Colon (tissue), 2 donors: Measurements from ENCODE around the gene PCSK7.
"Not testable (repeated sequence)": the region's sequence is repeated elsewhere in the genome, so short reads cannot be mapped to it uniquely, and the experiment has no call there.

ENCODE experiments used
- FAIRE-seq: peaks from 2 replicates; lab custom pipeline; 2012; peaks lifted over from hg19 to GRCh38; lab: Jason Lieb, UNC
- donor health status: control.
- donor health status: control.

The PCSK7 gene

DNA sequence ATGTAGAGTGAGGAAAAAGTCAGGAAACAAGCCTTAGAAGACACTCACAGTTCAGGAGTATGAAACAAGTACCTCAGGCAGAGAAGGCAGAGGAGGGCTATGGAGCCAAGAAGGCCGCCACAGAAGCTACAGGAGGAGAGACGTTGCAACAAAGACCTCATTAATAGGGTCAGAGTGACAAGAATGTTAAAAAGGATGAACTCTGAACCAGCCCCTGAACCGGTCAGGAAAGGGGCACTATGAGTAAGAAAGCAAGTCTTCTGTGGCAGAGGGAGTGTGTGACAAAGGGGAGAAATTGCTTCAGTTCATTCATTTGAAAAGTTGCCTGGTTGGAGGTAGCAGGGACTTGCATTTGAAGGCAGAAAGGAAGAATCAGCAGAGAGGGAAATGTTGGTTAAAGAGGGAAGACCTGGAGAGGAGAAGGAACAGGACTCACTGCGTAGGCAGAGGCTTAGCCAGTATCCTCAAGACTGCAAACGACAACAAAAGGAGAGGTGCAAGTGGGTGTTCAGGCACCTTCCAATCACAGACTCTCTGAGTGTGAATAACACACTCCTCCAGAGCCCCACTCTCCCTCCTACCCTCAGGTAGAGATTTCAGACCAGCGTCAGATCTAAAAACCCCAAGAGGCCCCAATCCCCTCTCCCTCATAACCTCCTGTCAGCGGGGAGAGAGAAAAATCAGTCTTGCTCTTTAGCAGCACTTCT is 17.3 kb downstream of the PCSK7 start:
- FAIRE-seq = no peak

DNA sequence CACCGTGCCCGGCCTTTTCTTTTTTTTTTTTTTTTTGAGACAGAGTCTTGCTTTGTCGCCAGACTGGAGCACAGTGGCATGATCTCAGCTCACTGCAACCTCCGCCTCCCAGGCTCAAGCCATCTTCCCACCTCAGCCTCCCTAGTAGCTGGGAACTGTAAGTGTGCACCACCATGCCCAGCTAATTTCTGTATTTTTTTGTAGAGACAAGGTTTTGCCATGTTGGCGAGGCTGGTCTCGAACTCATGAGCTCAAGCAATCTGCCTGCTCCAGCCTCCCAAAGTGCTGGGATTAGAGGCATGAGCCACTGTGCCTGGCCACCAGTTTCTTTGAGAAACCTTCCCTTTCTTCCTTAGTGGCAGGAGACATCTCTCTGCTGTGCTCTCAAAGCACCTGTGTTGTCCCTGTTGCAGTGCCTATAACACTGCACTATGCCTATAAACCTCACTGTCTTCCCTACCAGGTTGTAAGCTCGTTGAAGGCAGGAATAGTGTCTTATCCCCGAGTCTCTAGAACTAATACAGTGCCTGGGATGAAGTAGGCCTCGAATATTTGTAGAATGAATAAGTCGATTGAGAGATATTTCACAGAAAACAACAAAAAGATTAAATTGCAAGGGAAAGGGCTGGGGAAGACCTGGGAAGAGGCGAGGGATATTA is 19.0 kb downstream of the PCSK7 start:
- no peak for FAIRE-seq

DNA sequence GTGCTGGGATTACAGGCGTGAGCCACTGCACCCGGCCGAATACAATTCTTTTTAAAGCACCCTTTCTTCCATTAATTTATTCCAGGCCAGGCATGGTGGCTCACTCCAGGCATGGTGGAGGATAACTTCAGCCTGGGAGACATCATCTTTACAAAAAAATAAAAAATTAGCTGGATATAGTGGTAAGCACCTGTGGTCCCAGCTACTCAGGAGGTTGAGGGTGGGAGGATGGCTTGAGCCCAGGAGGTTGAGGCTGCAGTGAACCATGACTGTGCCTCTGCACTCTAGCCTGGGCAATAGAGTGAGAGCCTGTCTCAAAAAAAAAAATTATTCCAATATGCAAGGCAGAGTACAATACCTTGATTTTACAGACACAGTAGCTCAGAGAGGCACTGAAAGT is 21.3 kb downstream of the PCSK7 start:
- no peak for FAIRE-seq

DNA sequence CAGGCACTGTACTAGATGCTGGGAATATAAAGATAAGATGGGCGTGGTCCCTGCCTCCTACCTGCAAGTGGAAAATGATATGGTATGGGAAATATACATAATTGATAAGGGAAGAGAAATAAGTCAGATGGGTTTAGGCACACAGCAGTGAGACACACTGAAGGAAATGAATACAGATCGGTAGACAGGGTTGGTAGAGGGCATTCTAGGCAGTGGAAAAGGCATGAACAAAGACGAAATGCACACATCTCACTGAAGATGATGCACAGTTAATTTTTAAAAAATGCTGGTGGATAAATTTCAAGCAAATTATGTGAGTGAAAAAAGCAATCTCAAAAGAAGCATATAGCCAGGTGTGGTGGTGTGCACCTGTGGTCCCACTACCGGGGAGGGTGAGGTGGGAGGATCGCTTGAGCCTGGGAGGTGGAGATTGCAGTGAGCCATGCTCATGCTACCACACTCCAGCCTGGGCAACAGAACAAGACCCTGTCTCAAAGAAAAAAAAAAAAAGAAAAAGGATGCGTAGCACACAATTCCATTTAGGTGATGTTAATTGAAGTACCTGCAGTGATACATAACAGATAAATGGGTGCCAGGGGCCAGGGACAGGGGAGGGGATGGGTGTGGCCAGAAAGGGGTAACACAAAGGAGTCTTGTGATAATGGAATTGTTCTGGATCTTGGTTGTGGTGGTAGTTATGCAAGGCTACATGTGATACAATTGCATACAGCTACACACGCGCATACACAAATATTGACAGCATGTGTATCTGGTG is 22.3 kb downstream of the PCSK7 start:
- FAIRE-seq = not testable (repeated sequence)

DNA sequence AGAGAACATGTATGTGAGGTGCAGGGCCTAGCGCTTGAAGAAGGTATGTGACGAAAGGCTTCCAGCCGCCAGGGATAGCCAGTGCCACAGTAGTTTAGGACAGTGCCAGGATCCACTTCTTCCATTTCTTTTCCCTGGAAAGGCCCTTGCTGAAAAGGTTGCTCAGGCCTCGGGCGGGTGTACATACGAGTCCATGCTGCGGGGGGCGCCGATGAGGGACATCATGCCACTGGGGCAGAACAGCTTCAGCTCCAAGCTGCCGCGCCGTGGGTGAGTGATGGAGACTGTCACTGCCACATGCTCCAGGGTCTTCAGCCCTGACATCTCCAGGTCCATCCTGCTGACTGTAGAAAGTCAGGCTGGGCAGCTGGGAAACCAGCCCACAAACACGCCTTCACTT is 23.2 kb downstream of the PCSK7 start:
- not testable (repeated sequence) for FAIRE-seq

DNA sequence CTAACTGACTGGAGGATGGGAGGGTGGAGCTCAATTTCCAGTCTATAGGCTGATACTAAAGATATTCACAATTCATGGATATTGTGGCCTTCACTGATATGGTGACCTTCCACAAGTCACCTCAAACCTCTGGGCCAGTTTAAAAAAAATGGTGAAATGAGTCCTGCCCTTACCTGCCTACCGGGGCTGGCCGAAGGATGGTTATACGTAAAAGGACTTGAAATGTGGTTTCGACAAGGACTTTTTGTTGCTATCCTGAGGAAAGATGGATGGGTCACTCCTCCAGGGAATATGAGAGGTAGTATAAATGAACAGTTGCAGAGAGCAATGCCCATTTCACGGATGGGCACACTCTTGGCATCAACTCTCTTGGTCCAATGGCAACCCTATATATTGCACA is 24.4 kb downstream of the PCSK7 start:
- not testable (repeated sequence) for FAIRE-seq

DNA sequence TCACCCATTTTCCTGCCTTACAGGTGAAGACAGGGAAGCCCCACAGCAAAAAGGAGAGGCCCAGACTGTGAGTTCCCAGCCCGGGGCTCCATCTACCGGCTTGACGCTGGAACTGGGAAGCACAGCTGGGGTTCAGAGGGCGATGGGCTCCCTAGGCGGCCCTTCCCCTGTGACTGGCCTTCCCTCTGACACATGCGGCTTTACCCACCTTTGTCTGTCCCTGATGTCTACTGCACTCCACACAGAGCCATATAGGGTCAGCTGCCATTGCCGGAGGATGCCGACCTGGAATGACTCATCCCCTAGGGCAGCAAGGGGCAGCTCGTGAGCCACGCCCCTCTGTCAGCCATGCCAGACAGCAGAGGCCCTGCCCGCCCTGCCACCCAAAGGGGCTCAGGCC is 25.0 kb downstream of the PCSK7 start:
- not testable (repeated sequence) for FAIRE-seq

DNA sequence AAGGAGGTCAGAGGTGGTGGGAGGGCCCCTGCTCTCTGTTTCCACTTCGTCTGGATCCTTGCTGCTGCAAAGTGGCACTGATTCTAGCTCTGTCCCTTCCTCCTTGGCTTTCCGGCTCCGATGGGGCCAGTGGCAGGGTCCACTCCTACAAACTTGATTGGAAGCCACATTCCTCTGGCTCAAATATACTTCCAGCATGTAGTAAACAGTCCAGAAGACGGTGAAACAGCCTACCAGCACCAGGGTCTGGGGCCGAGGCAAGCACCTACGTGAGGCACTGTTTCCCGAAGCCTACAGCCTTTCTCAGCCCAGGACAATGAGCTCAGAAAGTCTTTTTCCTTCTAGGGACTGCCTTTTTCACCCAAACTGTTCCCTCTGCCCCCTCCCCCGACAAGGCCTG is 25.8 kb downstream of the PCSK7 start:
- not testable (repeated sequence) for FAIRE-seq

DNA sequence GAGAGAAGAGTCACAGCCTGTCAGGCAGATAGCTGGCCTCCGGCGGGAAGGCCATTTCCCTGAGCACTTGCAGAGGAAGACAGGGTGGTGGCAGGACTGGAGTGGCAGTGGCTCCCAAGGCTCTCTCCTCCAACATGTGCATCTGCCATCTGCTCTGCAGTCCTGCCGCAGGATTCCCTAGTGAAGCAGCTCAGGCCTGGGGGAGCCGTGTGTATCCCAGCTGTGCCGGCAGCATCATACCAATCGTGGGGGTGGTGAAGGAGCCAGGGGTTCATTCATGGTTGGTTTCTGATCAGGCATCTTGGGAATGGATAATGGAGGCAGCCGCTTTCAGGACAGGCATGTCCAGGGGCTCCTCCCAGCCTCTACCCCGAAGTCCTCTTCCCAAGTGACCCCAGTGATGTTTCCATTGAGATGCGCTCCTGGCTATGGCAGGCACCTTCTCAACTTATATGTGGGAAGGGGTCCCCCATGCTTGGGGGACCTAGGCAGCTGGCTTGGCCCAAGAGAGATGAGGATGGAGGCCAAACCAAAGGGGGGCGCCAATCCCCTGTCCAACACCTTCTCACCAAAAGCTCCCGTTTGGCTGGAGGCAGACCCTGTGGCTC is 26.6 kb downstream of the PCSK7 start:
- no peak for FAIRE-seq

DNA sequence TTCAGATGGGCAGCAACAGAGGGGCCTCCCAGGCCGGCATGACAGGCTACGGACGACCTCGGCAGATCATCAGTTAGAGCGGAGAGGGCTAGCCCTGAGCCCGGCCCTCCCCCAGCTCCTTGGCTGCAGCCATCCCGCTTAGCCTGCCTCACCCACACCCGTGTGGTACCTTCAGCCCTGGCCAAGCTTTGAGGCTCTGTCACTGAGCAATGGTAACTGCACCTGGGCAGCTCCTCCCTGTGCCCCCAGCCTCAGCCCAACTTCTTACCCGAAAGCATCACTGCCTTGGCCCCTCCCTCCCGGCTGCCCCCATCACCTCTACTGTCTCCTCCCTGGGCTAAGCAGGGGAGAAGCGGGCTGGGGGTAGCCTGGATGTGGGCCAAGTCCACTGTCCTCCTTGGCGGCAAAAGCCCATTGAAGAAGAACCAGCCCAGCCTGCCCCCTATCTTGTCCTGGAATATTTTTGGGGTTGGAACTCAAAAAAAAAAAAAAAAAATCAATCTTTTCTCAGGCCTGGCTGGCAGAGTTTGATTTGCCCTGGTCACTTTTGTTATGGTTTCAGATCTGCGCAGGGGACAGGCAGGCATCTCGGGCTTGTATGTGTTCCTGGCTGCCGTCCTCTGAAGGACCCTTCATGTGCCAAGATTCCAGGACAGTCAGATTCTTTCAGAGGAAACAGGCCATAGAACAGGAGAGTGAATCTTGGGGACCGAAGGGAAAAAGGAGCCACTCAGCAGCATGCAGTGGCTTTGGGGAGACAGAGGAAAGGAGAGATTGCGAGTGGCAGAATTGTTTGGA is 27.4 kb downstream of the PCSK7 start:
- no peak for FAIRE-seq

DNA sequence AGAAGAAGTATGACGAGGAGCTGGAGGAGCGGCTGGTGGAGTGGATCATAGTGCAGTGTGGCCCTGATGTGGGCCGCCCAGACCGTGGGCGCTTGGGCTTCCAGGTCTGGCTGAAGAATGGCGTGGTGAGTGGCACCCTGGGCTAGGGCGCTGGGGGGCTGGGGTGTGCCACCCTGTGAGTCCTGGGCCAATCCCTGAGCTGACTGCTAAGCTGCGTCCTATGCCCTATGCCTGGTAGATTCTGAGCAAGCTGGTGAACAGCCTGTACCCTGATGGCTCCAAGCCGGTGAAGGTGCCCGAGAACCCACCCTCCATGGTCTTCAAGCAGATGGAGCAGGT is 28.8 kb downstream of the PCSK7 start:
- no peak for FAIRE-seq

DNA sequence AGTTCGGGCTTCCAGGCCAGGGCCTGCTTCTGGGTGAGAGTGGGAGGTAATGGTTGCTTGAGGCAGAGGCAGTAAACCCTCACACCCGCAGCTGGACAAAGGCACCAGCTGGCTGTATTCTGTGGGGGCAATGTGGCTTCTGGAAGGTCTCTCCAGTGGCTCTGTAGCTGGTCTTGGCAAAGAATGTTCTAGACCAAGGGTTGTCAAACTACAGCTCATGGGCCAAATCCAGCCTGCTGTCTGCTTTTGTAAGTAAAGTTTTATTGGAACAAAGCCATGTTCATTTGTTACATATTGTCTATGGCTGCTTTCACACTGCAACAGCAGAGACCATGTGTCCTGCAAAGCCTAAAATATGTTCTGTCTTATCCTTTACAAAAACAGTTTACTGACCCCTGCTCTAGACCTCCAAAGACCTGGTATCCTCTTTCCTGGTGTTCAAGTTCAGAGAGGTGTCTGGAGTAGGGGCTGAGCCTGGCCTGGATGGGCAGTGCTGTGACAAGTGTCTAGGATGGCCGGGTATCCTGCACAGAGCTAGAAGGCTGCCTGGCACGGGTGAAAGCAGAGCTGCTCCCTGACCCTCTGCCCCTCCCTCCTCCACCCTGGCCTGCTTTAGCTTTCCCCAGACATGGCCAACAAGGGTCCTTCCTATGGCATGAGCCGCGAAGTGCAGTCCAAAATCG is 29.3 kb downstream of the PCSK7 start:
- FAIRE-seq = no peak

DNA sequence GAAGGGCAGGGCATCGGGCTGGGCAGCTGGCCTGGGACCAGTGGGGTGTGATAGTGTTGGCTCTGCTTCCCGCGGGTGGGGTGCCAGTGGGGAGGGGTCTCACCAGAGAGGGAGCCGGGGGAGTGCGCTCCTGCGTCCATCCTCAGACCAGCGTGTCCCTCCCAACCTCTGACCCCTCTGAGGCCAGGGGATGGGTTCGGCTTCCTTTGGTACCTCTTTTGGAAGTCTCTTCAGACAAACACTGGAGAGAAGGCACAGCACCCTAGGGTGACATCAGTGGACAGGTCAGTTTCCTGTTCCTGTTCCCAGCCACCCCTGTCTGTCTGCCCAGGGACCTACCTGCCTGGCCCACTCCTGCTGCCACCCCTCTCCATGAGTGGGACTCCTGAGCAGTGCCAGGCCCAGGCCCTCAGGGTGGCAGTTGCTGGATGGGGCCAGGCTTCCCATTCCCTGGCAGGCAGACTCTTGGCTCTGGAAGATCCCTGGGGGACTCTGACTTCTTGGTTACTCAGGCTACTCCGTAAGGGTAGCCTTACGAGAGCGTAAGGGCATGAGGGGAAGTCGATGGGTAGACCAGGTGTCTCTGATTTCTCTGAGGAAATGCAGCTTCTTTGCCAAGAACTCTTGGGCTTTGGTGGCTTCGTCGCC is 30.1 kb downstream of the PCSK7 start:
- FAIRE-seq = no peak

DNA sequence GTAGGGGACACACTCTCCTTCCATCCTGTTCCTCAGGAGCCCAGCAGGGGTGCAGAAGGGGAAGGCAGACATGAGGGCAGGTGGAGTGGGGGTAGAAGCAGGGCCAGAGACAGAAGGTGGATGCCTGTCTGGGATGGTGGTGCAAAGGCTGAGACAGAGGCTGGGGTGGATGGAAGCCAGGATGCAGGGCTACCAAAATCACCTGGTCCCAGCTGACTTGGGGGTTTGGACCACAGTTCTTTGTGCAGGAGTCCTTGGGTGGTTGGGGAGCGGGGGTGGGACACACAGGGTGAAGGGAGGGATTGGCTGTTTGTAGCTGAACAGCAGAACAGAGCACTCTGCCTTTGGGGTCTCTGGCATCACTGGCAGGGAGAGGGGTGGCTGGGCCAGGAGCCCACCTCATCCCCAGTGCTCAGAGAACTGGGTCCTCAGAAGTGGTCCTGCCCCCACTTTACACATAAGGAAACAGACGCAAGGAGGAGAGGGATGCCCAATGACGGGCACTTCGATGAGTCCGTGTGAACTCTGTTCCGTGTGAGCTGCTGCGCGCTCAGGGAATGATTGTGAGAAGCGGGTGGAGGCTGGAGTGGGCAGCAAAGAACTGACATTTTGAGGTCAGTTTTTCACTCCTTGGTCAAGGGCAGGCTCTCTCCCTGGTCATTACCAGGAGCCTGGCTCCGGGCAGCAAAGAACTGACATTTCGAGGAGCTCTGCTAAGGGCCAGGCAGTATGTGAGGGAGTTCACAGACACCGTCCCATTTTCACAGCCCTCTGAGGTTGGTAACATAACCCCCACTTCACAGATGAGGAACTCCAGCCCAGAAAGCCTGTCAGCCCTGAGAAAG is 30.8 kb downstream of the PCSK7 start:
- no peak for FAIRE-seq

DNA sequence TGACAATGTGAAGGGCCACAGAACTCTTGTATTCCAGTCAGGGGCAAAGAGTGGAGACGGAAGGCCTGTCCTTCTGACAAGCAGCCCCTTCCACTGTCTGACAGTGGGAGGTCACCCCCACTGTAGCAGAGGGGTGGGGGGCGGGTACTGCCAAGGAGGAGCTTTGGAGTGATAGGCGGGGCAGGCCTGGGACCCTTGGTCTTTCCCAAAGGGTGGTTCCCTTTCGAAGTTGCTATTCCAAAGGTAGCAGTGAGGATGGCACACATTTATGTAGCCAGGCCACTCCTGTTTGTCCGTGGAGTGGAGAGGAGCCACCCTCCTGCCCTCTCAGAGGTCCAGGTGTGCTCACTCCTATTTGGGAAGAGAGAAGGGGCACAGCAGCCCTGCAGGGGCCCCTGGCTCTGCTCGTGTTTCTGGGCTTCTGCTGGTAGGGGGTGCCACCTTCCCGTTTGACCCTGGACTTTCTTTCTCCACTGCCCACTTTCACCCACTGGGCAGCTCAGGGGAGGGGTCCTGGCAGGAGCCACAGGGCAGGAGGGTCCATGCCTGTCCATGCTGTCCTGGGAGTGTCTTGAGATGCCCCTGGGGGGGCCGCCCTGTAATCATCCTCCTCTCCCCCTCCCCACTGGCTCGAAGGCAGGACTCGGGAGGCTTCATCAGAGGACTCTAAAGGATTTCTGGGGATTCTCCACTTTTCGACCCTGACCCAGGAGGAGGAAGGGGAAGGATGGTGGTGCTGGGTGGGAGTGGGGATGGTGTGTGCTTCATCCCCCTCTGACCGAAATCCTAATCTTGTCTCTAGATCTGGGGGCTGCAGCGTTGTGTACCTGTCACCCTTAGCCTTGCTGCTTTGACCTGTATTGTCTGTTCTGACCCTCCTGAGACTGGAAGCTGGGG is 31.7 kb downstream of the PCSK7 start:
- FAIRE-seq = no peak

DNA sequence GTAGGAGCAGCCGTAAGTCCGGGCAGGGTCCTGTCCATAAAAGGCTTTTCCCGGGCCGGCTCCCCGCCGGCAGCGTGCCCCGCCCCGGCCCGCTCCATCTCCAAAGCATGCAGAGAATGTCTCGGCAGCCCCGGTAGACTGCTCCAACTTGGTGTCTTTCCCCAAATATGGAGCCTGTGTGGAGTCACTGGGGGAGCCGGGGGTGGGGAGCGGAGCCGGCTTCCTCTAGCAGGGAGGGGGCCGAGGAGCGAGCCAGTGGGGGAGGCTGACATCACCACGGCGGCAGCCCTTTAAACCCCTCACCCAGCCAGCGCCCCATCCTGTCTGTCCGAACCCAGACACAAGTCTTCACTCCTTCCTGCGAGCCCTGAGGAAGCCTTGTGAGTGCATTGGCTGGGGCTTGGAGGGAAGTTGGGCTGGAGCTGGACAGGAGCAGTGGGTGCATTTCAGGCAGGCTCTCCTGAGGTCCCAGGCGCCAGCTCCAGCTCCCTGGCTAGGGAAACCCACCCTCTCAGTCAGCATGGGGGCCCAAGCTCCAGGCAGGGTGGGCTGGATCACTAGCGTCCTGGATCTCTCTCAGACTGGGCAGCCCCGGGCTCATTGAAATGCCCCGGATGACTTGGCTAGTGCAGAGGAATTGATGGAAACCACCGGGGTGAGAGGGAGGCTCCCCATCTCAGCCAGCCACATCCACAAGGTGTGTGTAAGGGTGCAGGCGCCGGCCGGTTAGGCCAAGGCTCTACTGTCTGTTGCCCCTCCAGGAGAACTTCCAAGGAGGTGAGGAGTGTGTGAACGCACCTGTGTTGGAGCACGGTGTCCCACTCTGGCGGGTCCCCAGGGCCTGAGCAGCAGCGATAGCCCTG is 32.6 kb downstream of the PCSK7 start, which contains the start of gene TAGLN:
Gene TAGLN (plus strand): TSS at position 318 of the 863 bp plus-strand sequence. CDS start 3,644 bp downstream, outside the sequence.
- no peak for FAIRE-seq

DNA sequence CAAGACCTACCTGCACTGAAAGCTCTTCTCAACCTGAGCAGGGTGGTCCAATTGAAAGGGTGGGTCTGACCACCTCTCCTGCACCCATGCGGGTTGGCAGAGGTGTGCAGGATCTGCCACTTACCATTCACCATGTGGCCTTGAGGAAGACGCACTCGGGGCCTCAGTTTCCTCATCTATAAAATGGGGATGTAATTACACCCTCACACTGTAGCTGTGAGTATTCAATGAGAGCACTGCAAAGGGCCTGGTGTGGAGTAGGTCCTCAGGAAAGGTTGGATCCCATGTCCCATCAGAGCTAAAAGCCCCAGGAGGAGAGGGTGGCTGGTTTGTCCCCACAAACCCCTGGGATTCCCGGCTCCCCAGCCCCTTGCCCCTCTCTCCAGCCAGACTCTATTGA is 33.3 kb downstream of the PCSK7 start:
- FAIRE-seq = no peak
